ENCODE data around the gene OPRM1.
"Not testable (repeated sequence)": the region's sequence is repeated elsewhere in the genome, so short reads cannot be mapped to it uniquely, and the experiment has no call there.

OPRM1 gene

DNA sequence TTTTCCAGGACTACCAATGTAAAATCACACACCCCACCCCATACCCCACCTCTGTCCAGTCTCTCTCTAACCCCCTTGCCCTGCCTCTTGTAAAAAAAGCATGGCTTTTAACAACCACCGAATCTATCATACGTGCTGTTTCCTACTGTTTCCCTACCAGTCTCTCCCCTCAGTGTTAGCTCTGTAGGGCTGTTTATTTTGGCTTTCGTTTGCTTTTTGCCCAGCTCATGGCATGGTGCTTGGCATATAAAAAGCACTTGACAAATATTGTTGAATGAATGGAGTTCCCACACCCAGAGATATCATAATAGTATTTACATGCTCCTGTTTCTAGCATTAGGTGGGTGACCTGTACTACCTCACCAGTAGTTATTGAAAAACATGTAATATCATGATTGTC, 148.2 kb downstream of the OPRM1 start:
- no peak overlapping the region for H3K4me3 ChIP-seq (ENCODE audit: low read length)
- TF ChIP-seq ZNF274 (IDR thresholded peaks at IDR 0.05; ENCODE audit: low read depth, low read length): no peak

DNA sequence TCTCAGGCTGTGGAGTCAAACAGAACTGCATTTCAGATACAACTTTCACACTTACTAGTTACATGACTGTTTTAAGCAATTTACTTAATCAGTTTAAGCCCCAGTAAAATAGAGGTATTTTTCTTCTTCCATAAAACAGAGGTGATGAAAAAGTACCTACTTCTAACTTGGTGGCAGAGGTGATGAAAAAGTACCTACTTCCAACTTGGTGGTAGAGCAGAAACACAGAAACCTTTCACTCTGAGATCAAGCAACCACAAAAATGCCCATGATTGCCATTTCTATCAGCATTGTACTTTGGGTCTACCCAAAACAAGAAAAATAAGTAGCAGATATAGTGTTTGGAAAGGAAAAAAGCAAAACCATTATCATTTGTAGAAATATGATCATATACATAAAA, 148.7 kb downstream of the OPRM1 start:
- no peak for TF ChIP-seq ZNF274 (IDR thresholded peaks at IDR 0.05; ENCODE audit: low read depth, low read length)
- no peak overlapping the region for H3K4me3 ChIP-seq (ENCODE audit: low read length)

- H3K4me3 ChIP-seq (ENCODE audit: low read length): no peak overlapping the region
These were observed 157.4 kb downstream of the OPRM1 start for GRCh38 chr6:154196333-154196885.

GRCh38 chr6:154197196-154197860, 158.3 kb downstream of the OPRM1 start:
- TF ChIP-seq ZNF274 (IDR thresholded peaks at IDR 0.05; ENCODE audit: low read depth, low read length): no peak
- H3K4me3 ChIP-seq (ENCODE audit: low read length): no peak overlapping the region

More at GRCh38 chr6:154196333-154196885, 157.4 kb downstream of the OPRM1 start:
- no peak for TF ChIP-seq ZNF274 (IDR thresholded peaks at IDR 0.05; ENCODE audit: low read depth, low read length)

DNA sequence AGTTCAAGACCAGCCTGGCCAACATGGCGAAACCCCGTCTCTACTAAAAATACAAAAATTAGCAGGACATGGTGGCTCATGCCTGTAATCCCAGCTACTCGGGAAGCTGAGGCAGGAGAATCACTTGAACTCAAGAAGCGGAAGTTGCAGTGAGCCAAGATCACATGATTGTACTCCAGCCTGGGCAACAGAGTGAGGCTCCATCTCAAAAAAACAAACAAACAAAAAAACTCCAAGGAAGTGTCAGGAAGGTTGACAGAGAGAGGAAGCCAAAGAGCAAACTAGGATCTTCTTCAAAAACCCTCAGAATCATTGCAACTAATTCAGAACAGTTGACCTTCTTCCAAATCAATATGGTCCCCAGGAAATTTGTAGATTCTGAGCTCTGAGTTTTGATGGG, 162.6 kb downstream of the OPRM1 start:
- H3K4me3 ChIP-seq (ENCODE audit: low read length): not testable (repeated sequence)

GRCh38 chr6:154202339-154202738, 163.3 kb downstream of the OPRM1 start:
- no peak for TF ChIP-seq ZNF274 (IDR thresholded peaks at IDR 0.05; ENCODE audit: low read depth, low read length)
- no peak overlapping the region for H3K4me3 ChIP-seq (ENCODE audit: low read length)

DNA sequence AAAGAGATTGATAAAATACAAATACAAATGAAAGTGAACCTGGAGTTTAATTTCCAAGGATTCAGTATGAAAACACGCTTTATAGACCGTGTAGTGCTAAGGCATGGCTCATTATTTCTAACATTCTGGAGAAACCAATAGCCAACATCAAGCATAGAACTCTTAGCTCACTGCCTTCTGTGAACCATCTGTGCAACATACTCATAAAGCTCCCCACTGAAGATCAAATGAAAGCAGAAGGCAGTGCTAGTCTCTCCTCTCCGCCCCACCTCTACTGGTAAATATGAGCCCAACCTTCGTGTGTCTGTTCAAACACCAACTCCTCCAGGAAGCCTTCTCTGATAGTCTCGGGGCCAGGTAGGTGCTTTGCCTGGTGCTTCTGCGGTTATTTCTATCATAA, 163.9 kb downstream of the OPRM1 start:
- no peak for TF ChIP-seq ZNF274 (IDR thresholded peaks at IDR 0.05; ENCODE audit: low read depth, low read length)
- no peak overlapping the region for H3K4me3 ChIP-seq (ENCODE audit: low read length)

GRCh38 chr6:154206141-154206540, 167.1 kb downstream of the OPRM1 start:
- no peak for TF ChIP-seq ZNF274 (IDR thresholded peaks at IDR 0.05; ENCODE audit: low read depth, low read length)
- H3K4me3 ChIP-seq (ENCODE audit: low read length): no peak overlapping the region

DNA sequence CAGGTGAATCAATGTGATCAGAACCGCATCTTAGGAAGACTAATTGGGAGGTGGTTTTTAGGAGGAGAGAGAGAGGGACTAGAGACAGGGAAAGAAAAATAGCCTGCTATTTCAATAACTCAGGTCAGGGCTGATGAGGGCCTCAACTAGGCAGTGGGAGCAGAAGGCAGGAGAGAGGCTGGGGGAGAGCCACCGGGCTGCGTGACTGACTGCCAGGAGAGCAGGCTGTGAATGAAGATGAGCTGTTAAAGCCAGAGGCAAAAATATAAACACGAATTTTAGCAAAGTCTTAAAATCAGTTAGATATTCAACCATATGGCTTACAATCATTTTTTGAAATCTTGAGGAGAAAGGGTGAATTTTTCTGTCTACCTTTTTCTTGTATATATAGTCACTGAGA, 168.0 kb downstream of the OPRM1 start:
- no peak for TF ChIP-seq ZNF274 (IDR thresholded peaks at IDR 0.05; ENCODE audit: low read depth, low read length)
- no peak overlapping the region for H3K4me3 ChIP-seq (ENCODE audit: low read length)

- H3K4me3 ChIP-seq (ENCODE audit: low read length): no peak overlapping the region
- TF ChIP-seq ZNF274 (IDR thresholded peaks at IDR 0.05; ENCODE audit: low read depth, low read length): no peak
These were observed 170.5 kb downstream of the OPRM1 start for GRCh38 chr6:154209555-154209954.

GRCh38 chr6:154210678-154211077, 171.6 kb downstream of the OPRM1 start:
- no peak for TF ChIP-seq ZNF274 (IDR thresholded peaks at IDR 0.05; ENCODE audit: low read depth, low read length)
- H3K4me3 ChIP-seq (ENCODE audit: low read length): no peak overlapping the region

DNA sequence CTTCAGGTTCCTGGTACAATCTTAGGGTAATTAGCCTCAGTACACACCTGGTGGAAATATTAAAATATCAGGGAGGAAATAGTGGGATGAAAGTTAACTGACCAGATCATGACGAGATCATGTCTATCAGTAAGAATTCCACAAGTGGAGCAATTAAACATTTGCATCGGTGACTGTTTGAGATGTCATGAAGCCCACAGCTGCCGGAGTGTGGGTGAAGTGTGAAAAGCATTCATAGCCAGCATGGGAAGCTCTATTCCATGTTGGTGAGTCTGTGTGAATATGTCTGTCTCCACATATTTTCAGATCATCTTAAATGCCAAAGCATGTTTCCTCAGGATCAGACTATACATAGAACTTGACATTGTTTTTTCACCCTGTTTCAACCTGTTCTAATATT, 174.7 kb downstream of the OPRM1 start:
- no peak for TF ChIP-seq ZNF274 (IDR thresholded peaks at IDR 0.05; ENCODE audit: low read depth, low read length)
- no peak overlapping the region for H3K4me3 ChIP-seq (ENCODE audit: low read length)

GRCh38 chr6:154218301-154218700, 179.3 kb downstream of the OPRM1 start:
- H3K4me3 ChIP-seq (ENCODE audit: low read length): no peak overlapping the region
- no peak for TF ChIP-seq ZNF274 (IDR thresholded peaks at IDR 0.05; ENCODE audit: low read depth, low read length)

DNA sequence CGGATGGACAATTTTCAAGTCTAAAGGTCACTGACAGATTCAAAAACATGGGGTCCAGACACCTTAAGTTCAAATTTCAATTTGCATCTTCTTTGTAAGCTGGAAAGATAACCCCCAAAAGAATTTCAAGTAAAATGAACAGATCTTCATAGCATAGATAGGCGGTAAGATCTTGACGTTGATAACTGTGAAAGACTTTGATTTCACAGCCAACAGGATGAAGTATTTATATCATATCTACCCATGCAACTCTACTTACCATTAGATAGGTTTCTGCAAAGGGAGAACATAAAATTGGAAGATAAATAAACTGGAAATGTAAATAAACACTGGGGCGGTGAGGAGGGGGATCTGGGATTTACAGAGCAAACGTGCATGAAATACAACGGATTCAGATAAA, 179.7 kb downstream of the OPRM1 start:
- no peak for TF ChIP-seq ZNF274 (IDR thresholded peaks at IDR 0.05; ENCODE audit: low read depth, low read length)
- H3K4me3 ChIP-seq (ENCODE audit: low read length): no peak overlapping the region

DNA sequence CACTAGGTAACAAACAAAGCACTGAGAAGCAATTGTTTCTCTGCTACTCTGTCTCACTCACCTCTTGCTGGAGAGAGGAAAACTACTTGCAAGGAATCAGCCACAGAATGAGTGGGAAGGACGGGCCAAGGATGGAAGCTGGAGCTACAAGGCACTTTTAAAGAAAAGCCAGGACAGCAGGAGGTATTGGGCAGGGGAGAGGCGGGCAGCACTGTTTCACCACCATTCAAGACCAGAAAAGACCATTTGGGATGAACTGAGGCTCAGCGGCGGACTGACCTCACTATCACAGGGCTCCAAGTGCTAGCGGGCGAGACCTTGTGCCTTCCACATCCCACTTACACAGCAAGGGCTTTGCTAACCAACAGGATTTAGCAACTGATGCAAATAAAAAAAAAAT, 180.2 kb downstream of the OPRM1 start:
- H3K4me3 ChIP-seq (ENCODE audit: low read length): no peak overlapping the region
- no peak for TF ChIP-seq ZNF274 (IDR thresholded peaks at IDR 0.05; ENCODE audit: low read depth, low read length)

- no peak for TF ChIP-seq ZNF274 (IDR thresholded peaks at IDR 0.05; ENCODE audit: low read depth, low read length)
- H3K4me3 ChIP-seq (ENCODE audit: low read length): no peak overlapping the region
These were observed 183.7 kb downstream of the OPRM1 start for GRCh38 chr6:154222716-154223115.

Measured in GM08714 (cell line).